ENCODE measurements around the gene LRP1-AS. TPM values are rescaled to one million over a fixed set of nuclear protein-coding genes. Genes with fewer than 3 reads are reported as not detected.

LRP1-AS gene
- not detected in 2 replicates for total RNA-seq

DNA sequence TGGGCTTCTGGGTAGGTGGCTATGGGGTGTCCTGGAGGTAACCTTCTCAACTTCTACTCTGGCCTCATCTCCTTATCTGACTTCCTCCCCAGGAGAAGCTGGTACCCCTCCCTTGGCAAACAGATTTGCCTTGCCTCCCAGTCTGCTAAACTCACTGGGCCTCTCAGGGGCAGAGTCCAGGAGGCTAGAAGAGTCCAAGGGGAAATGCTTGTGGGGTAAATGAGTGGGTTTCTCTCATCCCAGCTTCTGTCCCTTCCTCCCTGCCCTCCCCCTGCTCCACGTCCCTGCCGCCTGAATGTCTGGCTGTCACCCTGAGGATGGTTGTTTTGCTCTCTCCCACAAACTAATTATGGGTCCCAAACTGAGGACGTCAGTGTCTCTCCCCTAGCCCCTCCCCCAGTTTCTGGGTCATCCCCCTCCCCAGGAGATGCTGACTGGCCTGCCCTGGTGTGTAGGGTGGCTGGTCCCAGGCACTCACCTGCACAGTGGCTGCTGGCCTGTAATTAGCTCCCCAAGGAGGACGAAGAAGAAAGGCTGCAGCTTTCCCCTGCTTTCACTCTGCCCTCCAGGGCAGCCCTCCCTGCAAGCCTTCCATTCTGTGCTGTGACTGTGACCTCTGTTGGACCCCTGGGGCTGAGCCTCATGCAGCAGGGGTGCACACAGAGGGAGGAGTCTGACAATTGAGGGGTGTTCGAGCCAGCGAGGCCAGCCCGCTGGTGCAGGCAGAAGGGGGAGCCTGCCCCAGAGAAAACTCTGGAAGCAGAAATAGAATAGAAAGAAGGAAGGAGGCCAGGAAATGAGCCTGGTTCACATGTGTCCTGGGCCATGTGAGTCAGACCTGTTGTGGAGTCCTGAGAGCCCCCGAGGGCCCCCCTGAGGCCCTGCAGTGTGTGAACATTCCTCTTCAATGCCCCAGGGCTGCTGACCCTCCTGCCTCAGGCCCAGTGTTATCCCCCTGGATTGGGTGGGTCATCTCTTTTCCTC is at the start of gene LRP1-AS:
Gene LRP1-AS (minus strand): TSS at position 659 of the 984 bp plus-strand sequence.

DNA sequence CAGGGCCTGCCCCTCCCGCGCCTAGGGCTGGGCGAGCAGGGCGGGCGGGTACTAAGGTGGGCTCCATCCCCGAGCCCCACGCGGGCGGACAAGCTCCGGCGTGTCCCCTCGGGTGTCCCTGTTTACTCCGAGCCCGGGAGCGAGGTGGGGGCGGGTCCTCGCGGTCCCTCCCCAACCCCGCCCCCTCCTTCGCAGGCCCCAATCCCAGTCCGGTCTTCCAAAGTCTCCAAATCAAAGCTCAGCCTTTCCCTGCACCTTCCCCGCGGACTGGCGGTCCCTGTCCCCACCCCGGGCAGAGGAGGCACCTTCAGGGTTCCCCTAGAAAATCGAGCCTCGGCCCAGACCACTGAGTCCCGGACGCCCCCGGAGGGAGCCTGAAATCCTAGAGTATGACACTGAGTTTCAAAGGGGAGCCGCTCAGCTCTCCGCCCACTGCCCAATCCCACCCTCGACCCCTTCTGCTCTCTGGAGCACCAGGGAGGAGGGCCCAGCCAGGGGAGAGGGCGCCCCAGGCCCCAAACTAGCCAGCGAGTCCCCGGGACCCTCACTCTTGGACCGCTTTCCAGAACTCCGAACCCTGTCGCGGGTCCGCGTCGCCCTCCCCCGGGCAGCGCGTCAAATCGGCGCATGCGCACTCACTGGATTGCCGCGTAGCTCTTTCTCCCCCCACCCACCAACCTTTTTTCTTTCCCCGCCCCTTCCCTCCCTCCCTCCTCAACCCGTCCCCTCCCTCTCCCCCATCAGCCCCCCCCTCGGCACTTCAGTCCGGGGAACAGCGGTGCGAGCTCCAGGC is 19.5 kb downstream of the LRP1-AS start, which contains the start of gene LRP1:
Gene LRP1 (plus strand): TSS at position 758 of the 793 bp plus-strand sequence. CDS start 482 bp downstream, outside the sequence.

DNA sequence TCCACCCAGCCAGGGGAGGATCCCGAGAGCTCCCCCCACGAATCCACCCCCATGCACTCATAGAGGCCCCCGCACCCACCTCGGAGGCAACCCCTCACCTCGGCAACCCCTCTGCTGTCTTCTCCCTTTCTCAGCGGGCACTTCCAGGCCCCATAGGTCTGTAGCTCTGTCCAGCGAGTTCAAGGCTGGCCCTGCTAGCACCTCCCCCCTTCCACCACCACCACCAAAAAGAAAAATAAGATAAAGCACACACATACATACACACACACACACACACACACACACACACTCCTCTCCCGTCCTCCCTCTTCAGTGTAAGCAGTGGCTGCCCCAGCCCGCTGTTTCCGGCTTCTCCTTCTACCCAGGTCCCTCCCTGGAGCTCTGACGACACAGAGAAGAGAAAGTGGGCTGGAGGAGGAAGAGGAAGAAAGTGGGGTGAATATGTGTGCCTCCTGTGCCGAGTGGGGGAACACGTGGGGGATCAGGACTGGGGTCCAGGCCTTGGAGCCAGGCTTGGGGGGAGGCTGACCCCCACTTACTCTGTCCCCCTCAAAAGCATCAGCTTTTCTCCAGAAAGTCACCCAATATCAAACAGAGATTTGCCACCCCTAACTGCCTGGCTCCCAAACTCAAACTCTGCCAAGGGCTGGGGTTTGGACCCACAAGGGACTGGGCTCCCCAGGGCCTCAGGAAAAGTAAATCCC is 36.2 kb downstream of the LRP1-AS start, which contains the start of gene STAT6:
Gene STAT6 (minus strand): TSS at position 332 of the 704 bp plus-strand sequence. CDS start 3,084 bp downstream, outside the sequence.

Small RNA genes within 50 kb of the gene (small RNA-seq; reads per million reads assigned to genes)
- 1.2 reads per million, percentile 64 among the genes with 10 or more reads in this experiment for gene MIR1228

Other genes with a start within 250 kb of the LRP1-AS start
- gene SDR9C7, start 213.2 kb downstream of the LRP1-AS start, total RNA-seq, result under 0.01 TPM in 1 of 2 replicates, not detected in the other
- 0.39 and 0.43 TPM in 2 replicates for gene RDH16, start 190.0 kb downstream of the LRP1-AS start, total RNA-seq
- 8.2 and 8.7 TPM in 2 replicates for gene ZBTB39, start 141.1 kb downstream of the LRP1-AS start, total RNA-seq
- not detected in 2 replicates for gene TAC3, start 131.1 kb downstream of the LRP1-AS start, total RNA-seq
- not detected in 2 replicates for gene MYO1A, start 97.5 kb downstream of the LRP1-AS start, total RNA-seq
- 5.0 and 5.1 TPM in 2 replicates for gene NEMP1, start 68.8 kb downstream of the LRP1-AS start, total RNA-seq
- 22.8 and 50.1 TPM in 2 replicates for gene NAB2, start 58.5 kb downstream of the LRP1-AS start, total RNA-seq
- 58.7 and 143 TPM in 2 replicates for gene STAT6, start 36.3 kb downstream of the LRP1-AS start, total RNA-seq
- gene LRP1, start 19.1 kb downstream of the LRP1-AS start, total RNA-seq, result 209 and 237 TPM in 2 replicates
- gene NXPH4, start 69.2 kb upstream of the LRP1-AS start, total RNA-seq, result 1.2 TPM in 1 of 2 replicates, not detected in the other
- 91.1 and 211 TPM in 2 replicates for gene SHMT2, start 82.1 kb upstream of the LRP1-AS start, total RNA-seq
- 0.39 TPM in 1 of 2 replicates, not detected in the other for gene STAC3, start 103.6 kb upstream of the LRP1-AS start, total RNA-seq